Activated CD4-positive, alpha-beta T cell treated with anti-CD3 and anti-CD28 coated beads, Interleukin-2, amount 10 ng/mL, durations not matched to agents 7 days and 5 days (primary cell): ENCODE results near the gene ABHD17C. TPM values are rescaled to one million over a fixed set of nuclear protein-coding genes. Genes with fewer than 3 reads are reported as not detected.

ENCODE experiments used
- total RNA-seq, 2 experiments: library from RNA; stranded (reverse); gene quantifications; one replicate each; pipeline ENCODE4 v1.2.3, GENCODE V29; 2021

The ABHD17C gene
- total RNA-seq, 2 experiments from 2014 or later: 4.0 to 5.6 TPM

Other genes with a start within 250 kb of the ABHD17C start
- not detected for gene CEMIP, start 84.1 kb downstream of the ABHD17C start, total RNA-seq